NCI-H1436 treated with DMSO at 0.1 percent for 48 hours (cell line): ENCODE results near the gene LYPD8.

Source experiments
- DNase-seq: peaks from one replicate; lab custom pipeline; 2025; lab: John Stamatoyannopoulos, UW

LYPD8 gene

DNA sequence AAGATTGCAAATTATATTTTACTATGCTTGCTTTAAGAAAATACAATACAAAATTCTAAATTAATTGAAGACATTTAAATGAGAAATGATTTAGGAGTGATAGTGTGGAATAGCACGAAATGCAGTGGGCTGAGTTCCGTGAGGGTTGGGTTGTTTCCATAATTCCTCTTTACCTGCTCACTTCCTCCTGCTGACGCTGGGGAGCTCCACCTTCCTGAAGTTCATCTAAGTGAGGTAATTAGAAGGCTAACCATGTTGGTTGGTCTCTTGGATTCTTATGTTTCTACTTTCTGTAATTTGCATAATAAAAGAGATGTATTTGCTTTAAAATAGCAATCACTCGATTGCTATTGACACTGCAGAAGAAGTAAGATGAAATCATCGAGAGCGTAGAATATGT, 57.7 kb downstream of the LYPD8 start:
- DNase-seq = no peak

DNA sequence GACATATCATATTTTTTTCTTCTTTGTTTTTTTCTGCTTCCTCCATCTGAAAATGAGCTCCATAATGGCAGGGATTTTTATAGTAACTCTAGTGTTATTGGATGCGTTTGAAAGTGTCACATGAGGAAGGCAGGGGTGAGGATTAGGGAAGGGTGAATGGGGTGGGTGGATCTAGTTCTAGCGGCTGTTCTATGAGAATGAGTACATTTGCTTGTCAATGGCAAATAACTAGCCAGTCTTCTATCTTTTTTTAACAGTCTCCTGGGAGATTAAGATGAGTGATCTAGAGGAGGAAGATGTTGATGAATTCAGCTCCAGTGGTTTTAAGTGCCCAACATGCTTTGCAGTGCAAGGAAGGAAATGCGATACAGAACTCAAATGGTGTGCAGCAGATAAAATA, 58.8 kb downstream of the LYPD8 start:
- no peak for DNase-seq

DNA sequence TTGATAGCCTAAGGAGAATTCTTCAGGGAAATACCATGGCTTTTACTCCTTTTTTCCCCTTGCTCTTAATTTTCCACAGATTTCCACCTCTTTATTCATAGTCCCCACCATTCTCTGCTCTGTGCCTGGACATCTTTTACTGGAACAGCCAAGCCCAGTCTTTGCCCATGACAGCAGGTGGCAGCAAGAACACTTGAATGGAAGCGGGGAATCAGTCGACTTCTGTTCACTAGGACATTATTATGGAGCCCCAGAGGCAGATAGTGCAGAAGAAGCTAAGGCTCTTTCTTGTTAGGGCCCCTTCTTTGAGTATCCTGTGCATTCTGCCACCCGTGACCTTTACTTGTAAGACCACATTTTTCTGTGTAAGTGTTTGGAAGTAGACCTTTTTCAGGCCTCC, 59.3 kb downstream of the LYPD8 start:
- DNase-seq = no peak

DNA sequence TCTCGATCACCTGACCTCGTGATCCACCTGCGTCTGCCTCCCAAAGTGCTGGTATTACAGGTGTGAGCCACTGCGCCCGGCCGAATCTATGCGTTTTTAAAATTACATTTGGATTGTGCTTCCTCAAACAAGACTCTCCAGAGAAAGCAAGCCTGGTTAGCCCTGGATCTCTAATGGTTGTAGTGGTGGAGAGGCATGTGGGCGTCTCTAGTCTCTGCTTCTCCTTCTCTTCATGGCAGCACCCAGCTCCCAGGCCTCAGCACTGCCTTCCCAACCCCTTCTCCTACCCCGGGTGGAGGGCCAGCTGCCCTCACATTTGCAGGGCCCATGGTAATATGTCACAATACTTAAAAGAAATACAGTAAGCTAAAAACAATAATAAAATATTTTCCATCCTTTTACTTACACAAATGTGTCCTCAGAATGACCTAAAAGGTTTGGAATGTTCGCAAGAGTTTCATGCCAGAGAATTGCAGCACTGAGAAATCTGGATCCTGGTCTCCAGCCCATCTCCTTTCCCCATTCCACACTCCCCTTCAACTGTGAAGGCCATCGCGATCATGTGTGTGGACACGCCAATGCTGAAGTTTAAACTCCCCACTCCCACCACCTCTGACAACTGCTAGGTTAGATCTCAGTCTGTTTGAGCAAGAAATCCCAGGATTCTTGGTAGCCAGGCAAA, 60.0 kb downstream of the LYPD8 start:
- DNase-seq = no peak

DNA sequence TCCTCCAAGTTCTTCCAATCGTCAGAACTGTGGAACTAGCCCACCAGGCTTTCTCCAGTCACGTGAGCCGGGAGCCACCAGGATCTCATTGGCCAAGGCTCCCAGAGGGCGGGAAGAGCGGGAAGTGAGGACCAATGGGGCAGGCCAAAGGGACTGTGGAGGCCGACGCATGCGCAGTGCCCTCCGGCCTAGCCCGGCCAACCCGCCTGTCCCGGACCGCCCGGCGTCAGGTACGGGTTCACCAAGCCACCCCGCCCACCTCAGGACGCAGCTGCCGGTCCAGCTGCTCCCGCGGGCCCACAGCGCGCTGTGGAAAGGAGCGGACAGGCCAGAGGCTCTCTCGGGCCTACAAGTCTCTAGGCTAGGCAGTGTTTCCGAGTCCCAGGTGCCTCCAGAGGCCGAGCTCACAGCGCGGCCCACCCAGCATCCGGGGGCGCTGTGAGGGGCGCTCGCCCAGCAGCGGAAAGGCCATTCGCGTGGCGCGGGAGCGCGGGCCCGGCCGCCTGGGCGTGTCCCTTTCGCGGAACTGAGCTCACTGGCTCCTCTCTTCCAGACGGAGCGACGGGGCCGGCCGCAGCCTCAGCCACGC, 63.9 kb downstream of the LYPD8 start:
- no peak for DNase-seq
